Mucosa of descending colon (tissue), 3 donors: ENCODE results near the gene QSOX1. TPM values are rescaled to one million over a fixed set of nuclear protein-coding genes. Genes with fewer than 3 reads are reported as not detected.

ENCODE experiments used
- ATAC-seq: fragments of 200-7000 bp; cut with Tn5 transposase; one replicate; pipeline ENCODE4 v1.9.1; 2020; ENCODE audit warnings: mild to moderate bottlenecking, moderate library complexity
- DNase-seq, 3 donors: peaks; one replicate each; pipeline ENCODE4 v3.0.0-alpha.2; 2020
- H3K36me3 ChIP-seq: fragments of 200-600 bp; one replicate; pipeline ENCODE4 v1.8.0; 2021; ENCODE audit warnings: low read depth, mild to moderate bottlenecking
- H3K4me1 ChIP-seq: fragments of 200-600 bp; one replicate; pipeline ENCODE4 v1.8.0; 2021; ENCODE audit warnings: low read depth, mild to moderate bottlenecking
- H3K4me3 ChIP-seq: fragments of 200-600 bp; one replicate; pipeline ENCODE4 v1.8.0; 2021; ENCODE audit warnings: mild to moderate bottlenecking
- H3K9me3 ChIP-seq: fragments of 200-600 bp; one replicate; pipeline ENCODE4 v1.8.0; 2021; ENCODE audit warnings: mild to moderate bottlenecking
- CTCF ChIP-seq: fragments of 200-600 bp; IDR thresholded peaks from one replicate; pipeline ENCODE4 v1.8.0; 2022; ENCODE audit warnings: antibody characterized with exemption, mild to moderate bottlenecking
- intact Hi-C, 2 donors: fragments of 100-400 bp; cut with DNase I in 1 of 2; cut with micrococcal nuclease in 1 of 2; formaldehyde crosslinking; loops; one replicate each; pipeline versions ENCODE4 v1.11.0 to v1.11.1; 2022; cut with DNase I, micrococcal nuclease
- total RNA-seq, 3 donors: library from RNA; stranded (reverse); fragmentation: NEBNext Ultra II Directional in 2 of 3; extraction: Animal tissue kit (Norgen Biotek cat#: 25700) in 2 of 3; gene quantifications; one replicate each; pipeline versions ENCODE4 v1.2.1 to v1.2.4, GENCODE V29; 2021 to 2023
- donor health status: DM: no; HTN: no; CAD: no; lungs with moderate emphysema.
- donor health status: DM: no; HTN: no; CAD: no.
- donor health status: DM: no; HTN: yes; CAD: no.

Gene QSOX1
- total RNA-seq, 3 donors from 2014 or later = 96.4 to 260 (median 185) TPM

GRCh38 chr1:180183426-180183825 is 28.8 kb downstream of the QSOX1 start:
- intact Hi-C loops = no loop called here
- Histone ChIP-seq H3K9me3 (no peaks in the 10 kb centered on the region), H3K4me3 (no peak overlapping the region), H3K36me3 (peaks cover 5% of the 10 kb centered on the region), H3K4me1 (no peaks in the 10 kb centered on the region)
- no peak for ATAC-seq
- no peak for TF ChIP-seq CTCF
- DNase-seq = peak in 1 of 3 donors; percentile 6

- no peak for TF ChIP-seq CTCF
- DNase-seq (peak in 1 of 3 donors; percentile 6), ATAC-seq (no peak)
- peaks cover 5% of the 10 kb centered on the region for H3K36me3 ChIP-seq
- no peak overlapping the region for H3K4me3 ChIP-seq
- H3K4me1 ChIP-seq = no peaks in the 10 kb centered on the region
- H3K9me3 ChIP-seq = no peaks in the 10 kb centered on the region
- intact Hi-C loops = no loop called here
These were observed 29.4 kb downstream of the QSOX1 start for GRCh38 chr1:180184041-180184440.

- TF ChIP-seq CTCF = no peak
- no peak for ATAC-seq
- peak in 2 of 3 donors; percentile 4 to 17 for DNase-seq
- Histone ChIP-seq H3K4me1 (no peaks in the 10 kb centered on the region), H3K36me3 (peaks cover 5% of the 10 kb centered on the region), H3K4me3 (no peak overlapping the region), H3K9me3 (no peaks in the 10 kb centered on the region)
- intact Hi-C loops = no loop called here
These were observed 30.6 kb downstream of the QSOX1 start for GRCh38 chr1:180185281-180185680.

- ATAC-seq (no peak), DNase-seq (peak in 1 of 3 donors; percentile 23)
- no peaks in the 10 kb centered on the region for H3K4me1 ChIP-seq
- H3K36me3 ChIP-seq = peaks cover 5% of the 10 kb centered on the region
- no peaks in the 10 kb centered on the region for H3K9me3 ChIP-seq
- intact Hi-C loops = no loop called here
- TF ChIP-seq CTCF = no peak
- H3K4me3 ChIP-seq = no peak overlapping the region
These were observed 31.4 kb downstream of the QSOX1 start for GRCh38 chr1:180185971-180186645.

- TF ChIP-seq CTCF = no peak
- Histone ChIP-seq H3K4me1 (no peaks in the 10 kb centered on the region), H3K4me3 (no peak overlapping the region), H3K36me3 (peaks cover 5% of the 10 kb centered on the region), H3K9me3 (no peaks in the 10 kb centered on the region)
- intact Hi-C loops = no loop called here
- ATAC-seq = no peak
- DNase-seq = peak in 1 of 3 donors; percentile 32
These were observed 32.2 kb downstream of the QSOX1 start for GRCh38 chr1:180186831-180187230.
